GM19324 (cell line): ENCODE measurements around the gene CHEK2.
"Not testable (repeated sequence)": the region's sequence is repeated elsewhere in the genome, so short reads cannot be mapped to it uniquely, and the experiment has no call there.

Experiments
- ATAC-seq: cut with Tn5 transposase; IDR thresholded peaks from one replicate; pipeline ENCODE4 v1.9.1; 2021; ENCODE audit warnings: mild to moderate bottlenecking, moderate library complexity; ENCODE audit not compliant: unreplicated experiment, low FRiP score

Gene CHEK2

DNA sequence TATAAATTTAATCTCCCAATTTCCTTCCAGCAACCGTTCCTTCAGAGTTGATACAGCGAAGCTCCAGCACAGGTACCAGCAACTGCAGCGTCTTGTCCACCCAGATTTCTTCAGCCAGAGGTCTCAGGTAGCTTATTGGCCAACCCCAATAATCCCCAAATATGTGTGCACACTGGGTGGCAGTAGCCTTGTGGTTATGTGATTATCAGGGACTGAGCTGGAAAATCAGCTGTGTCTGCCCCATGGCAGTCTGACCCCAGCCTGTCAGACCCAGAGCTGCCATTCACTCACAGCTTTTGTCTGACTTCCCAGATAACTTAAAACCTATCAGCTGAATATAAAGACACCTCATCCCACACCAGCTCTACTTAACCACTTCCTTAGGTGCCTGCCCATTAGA is 2.2 kb upstream of the CHEK2 start:
- ATAC-seq: no peak

GRCh38 chr22:28742562-28742962 is 942 bp upstream of the CHEK2 start:
- ATAC-seq: no peak

- ATAC-seq: no peak
Observed at GRCh38 chr22:28741200-28741784, 328 bp downstream of the CHEK2 start.

DNA sequence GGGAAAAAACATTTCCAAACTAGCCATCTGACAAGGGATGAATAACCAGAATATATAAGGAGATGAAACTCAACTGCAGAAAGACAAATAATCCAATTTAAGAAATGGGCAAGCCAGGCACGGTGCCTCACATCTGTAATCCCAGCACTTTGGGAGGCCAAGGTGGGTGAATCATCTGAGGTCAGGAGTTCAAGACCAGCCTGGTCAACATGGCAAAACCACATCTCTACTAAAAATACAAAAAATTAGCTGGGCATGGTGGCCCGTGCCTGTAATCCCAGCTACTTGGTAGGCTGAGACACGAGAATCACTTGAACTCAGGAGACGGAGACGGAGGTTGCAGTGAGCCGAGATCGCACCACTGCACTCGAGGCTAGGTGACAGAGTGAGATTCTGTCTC is 2.7 kb downstream of the CHEK2 start:
- not testable (repeated sequence) for ATAC-seq

- ATAC-seq: no peak
Observed at GRCh38 chr22:28737701-28738100, 3.9 kb downstream of the CHEK2 start.

DNA sequence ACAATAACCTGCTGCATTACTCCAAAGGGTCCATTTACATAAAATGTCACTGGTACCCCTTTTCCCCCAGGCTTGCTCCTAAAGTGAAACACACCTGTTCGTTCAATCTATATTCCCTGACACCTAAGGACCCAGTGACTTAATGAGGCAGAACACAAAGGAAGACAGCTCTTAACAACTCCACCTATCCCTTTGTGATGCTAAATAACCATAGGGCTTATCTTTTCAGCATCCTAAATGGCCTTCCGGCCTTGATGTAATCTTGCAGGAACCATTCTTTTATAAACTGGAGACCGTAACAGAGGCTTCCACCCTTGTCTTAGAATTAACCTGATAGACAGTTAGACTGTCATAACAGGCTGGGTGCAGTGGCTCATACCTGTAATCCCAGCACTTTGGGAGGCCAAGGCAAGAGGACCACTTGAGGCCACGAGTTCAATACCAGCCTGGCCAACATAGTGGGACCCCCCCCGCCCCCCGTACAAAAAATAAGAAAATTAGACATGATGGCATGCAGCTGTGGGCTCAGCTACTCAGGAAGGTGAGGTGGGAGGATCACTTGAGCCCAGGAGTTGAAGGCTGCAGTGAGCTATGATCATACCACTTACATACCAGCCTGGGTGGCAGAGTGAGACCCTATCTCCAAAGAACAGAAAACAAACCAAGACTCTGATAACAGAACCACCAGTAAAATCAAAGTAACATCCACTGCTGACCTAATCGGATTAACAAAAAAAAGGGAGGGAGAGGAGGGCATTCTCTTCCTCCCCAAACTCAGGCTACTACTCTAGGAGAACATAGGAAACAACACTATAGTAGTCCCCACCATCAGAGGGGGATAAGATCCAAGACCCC is 5.1 kb downstream of the CHEK2 start:
- no peak for ATAC-seq

- no peak for ATAC-seq
Observed at GRCh38 chr22:28734393-28734792, 7.2 kb downstream of the CHEK2 start.

DNA sequence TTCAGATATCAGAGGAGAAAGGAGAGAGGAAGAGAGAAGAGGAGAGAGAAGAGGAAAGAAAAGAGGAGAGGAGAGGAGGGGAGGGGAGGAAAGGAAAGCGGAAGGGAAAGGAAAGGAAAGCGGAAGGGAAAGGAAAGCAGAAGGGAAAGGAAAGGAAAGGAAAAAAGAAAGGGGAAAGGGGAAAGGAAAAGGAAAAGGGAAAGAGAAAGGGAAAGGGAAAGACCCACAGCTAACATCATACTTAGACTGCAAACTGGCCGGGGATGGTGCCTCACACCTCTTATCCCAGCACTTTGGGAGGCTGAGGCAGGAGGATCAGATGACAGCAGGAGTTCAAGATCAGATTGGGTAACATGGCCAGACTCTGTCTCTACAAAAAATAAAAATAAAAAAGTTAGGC is 11.4 kb downstream of the CHEK2 start:
- no peak for ATAC-seq

DNA sequence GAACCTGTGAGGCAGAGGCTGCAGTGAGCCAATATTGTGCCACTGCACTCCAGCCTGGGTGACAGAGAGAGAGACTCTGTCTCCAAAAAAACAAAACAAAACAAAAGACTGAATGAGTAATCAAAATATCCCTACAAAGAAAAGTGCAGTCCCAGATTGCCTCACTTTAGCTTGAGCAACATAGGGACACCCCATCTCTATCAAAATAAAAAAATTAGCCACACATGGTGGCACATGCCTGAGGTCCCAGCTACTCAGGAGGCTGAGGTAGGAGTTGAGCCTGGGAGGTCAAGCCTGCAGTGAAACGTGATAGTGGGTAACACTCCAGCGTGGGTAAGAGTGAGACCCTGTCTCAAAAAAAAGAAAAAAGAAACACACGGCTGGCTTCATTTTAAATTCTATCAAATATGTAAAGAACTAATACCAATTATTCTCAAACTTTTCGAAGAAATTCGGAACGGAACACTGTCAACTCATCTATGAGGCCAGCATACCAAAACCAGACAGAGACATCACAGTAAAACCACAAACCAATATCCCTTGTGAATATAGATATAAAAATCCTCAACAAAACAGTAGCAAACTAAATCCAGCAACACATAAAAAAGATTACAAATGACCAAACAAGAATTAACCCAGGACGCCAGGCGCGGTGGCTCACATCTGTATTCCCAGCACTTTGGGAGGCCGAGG is 12.9 kb downstream of the CHEK2 start:
- no peak for ATAC-seq

- no peak for ATAC-seq
Observed at GRCh38 chr22:28728002-28728401, 13.6 kb downstream of the CHEK2 start.

DNA sequence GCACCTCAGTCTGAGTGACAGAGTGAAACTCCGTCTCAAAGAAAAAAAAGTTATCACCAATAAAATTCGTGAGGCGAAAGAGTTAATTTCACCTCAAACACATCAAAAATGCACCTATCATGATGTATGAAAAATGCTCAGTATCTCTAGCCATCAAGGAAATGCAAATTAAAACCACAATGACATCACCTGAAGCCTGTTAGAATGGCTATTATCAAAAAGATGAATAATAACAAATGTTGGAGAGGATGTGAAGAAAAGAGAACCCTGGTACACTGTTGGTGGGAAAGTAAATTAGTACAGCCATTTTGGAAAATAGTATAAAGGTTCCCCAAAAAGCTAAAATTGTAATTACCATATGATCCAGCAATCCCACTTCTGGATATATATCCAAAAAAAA is 23.6 kb downstream of the CHEK2 start:
- ATAC-seq: no peak

GRCh38 chr22:28716686-28717085 is 24.9 kb downstream of the CHEK2 start:
- no peak for ATAC-seq

DNA sequence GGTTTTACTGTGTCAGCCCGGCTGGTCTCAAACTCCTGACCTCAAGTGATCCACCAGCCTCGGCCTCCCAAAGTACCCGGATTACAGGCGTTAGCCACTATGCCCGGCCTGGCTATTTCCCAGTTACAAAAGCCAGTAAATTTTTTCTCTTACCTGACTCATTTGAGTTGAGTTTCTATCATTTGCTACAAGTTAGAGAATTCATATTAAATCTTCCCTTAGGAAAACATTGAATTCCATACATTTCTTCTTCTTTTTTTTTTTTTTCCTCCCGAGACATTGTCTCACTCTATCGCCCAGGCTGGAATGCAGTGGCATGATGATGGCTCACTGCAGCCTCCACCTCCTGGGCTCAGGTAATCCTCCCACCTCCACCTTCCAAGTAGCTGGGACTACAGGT is 26.0 kb downstream of the CHEK2 start:
- no peak for ATAC-seq

GRCh38 chr22:28714043-28714628 is 27.5 kb downstream of the CHEK2 start:
- no peak for ATAC-seq

- ATAC-seq: no peak
Observed at GRCh38 chr22:28711820-28712777, 29.5 kb downstream of the CHEK2 start.

- no peak for ATAC-seq
Observed at GRCh38 chr22:28711341-28711740, 30.3 kb downstream of the CHEK2 start.

- no peak for ATAC-seq
Observed at GRCh38 chr22:28710576-28711191, 30.9 kb downstream of the CHEK2 start.

DNA sequence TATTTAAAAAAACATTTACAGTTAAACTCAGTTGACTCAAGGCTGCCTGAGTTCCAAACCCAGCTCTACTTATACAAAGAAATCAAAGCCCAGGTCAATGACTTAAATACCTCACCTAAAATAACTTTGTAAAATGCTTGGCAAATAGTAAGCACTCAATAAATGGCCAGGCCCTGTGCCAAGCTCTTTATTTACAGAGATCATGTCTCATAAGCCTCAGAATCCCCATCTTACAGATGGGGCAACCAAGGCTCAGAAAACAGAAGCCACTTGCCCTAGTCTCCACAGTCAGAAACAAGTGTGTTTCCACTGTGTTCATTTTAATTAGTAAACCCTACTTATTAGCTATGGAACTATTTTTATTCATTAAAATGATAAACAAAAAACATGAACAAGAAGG is 31.5 kb downstream of the CHEK2 start:
- no peak for ATAC-seq

- no peak for ATAC-seq
Observed at GRCh38 chr22:28706845-28707244, 34.8 kb downstream of the CHEK2 start.

GRCh38 chr22:28703436-28703835 is 38.2 kb downstream of the CHEK2 start:
- no peak for ATAC-seq
